ENCODE results near the gene CDKN2B-AS1. TPM values are rescaled to one million over a fixed set of nuclear protein-coding genes. Genes with fewer than 3 reads are reported as not detected.

The CDKN2B-AS1 gene
- polyA plus RNA-seq, 4 donors: 0.08 to 0.11 TPM; not detected in 2

DNA sequence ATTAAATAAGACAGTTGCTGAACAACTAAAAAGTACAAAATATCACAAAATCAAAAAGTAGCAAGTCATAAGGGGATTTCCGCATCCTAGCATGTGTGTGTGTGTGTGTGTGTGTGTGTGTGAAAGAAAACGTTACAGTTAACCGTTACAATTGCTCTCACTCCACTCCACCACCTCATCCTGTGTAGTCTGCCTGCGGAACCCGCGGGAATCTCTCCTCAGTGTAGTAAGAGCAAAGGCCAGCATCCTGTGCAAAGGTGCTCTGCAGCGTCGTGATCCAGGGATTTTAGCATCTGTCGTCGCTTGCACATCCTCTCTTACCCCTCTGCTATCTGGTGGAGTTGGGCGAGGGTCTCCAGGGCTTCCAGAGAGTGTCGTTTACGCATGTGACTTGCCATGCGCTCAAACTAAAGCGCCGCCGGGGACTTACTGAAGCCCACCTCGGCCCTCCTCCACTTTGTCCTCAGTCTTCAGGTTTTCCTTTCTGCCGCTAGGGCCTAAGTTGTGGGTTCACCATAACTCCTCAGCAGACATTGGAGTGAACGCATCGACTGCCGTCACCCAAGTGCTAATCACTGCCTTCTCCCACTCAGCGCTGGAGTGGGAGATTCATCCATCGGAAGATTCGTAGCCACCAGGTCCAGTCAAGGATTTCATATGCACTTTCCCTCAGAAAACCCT, 10.6 kb downstream of the CDKN2B-AS1 start:
- DNase-seq (ENCODE audit: low read depth in 4 of 4, low spot score in 3 of 4): no peak

DNA sequence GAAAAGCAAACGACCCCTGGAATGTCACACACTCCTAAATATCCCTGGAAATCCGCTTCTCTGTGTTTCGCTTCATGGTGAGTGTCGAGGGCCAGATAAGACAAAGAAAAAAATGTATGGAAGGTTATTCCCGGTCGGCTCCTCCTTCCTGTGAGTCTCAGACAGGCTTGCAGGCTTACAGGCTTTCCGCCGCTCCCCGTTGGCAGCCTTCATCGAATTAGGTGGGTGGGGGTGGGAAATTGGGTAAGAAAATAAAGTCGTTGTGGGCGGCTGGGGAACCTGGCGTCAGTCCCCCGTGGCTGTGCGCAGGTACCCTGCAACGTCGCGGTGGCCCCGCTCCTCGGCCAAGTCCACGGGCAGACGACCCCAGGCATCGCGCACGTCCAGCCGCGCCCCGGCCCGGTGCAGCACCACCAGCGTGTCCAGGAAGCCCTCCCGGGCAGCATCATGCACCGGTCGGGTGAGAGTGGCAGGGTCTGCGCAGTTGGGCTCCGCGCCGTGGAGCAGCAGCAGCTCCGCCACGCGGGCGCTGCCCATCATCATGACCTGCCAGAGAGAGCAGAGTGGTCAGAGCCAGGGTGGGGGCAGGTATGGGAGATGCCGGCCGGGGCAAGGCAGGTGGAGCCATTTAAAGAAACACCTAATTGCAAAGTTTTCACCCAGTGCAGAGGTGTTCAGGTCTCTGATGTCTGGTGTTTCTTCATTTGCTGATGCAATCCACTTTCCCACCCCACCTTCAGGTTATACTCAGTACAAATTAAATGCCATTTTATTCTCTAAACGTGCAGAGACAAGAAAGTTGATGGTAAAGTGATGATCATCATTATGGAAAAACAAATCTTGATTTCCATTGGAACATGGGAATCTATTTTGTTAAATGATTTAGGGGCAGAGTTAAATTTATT, 11.4 kb downstream of the CDKN2B-AS1 start:
- no peak for DNase-seq (ENCODE audit: low read depth in 4 of 4, low spot score in 3 of 4)

DNA sequence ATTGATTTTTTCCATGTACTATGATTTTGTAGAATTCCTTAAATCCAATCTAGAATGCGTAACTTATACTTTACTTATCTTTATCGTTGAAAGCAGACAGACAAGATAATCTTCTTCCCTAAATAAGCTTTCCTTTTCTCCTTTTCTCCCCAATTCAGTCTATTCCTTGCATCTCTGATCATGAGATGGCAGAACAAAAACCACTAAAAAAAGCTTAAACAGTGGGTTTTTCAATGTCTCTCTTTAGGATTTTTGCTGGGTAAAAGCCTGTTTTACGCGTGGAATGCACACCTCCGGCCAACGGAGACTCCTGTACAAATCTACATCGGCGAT, 13.8 kb downstream of the CDKN2B-AS1 start:
- no peak for DNase-seq (ENCODE audit: low read depth in 4 of 4, low spot score in 3 of 4)

DNA sequence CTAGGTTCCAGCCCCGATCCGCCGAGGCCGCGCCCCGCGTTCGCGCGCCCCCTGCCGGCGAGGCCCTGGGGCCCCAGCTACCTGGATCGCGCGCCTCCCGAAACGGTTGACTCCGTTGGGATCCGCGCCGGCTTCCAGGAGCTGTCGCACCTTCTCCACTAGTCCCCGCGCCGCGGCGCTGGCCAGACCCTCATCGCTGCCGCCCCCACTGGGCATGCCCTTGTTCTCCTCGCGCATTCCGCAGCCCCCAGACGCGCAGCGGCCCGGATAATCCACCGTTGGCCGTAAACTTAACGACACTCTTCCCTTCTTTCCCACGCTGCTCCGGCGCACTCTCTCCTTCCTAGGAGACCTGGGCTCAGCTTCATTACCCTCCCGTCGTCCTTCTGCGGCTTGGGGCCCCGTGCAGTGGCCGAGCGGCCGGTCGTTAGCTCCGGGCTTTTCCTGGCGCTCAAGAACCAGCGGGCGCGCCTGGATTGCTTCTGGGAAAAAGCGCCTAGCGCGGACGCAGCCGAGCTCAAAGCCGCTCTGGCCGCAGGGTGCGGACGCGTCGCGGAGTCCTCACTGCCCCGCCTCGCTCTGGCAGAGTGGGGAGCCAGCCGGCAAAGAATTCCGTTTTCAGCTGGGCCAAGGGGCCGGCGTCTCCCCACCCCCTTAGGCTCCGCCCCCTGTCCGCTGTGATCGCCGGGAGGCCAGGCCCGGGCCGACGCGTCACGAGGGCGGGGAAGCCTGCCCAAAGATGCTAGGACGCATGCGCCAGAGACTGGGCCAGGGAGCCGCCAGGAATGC, 14.3 kb downstream of the CDKN2B-AS1 start, which contains the start of gene CDKN2B:
Gene CDKN2B, minus strand, starts transcription at position 589 of the 789 bp plus-strand sequence. Its CDS starts 352 bp downstream, at position 237.
- DNase-seq (ENCODE audit: low read depth in 4 of 4, low spot score in 3 of 4): peak; percentile 64 to 78 (median 71)

DNA sequence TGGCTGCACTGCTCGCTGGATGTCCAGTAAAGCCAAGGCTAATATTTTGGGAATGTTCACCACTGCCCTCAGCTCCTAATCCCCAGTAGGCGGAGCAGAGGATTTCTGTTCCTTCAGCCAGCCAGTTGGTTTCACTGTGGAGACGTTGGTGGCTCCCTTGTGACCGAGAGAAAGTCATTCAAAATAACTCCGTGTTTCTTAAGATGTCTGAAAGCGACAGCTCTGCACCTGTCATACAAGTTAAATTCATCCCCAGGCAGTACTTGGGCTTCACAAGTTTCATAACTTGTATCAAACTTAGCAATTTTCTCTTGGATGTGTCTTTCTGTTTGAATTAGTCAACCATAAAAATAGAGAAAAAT, 14.9 kb downstream of the CDKN2B-AS1 start:
- no peak for DNase-seq (ENCODE audit: low read depth in 4 of 4, low spot score in 3 of 4)

DNA sequence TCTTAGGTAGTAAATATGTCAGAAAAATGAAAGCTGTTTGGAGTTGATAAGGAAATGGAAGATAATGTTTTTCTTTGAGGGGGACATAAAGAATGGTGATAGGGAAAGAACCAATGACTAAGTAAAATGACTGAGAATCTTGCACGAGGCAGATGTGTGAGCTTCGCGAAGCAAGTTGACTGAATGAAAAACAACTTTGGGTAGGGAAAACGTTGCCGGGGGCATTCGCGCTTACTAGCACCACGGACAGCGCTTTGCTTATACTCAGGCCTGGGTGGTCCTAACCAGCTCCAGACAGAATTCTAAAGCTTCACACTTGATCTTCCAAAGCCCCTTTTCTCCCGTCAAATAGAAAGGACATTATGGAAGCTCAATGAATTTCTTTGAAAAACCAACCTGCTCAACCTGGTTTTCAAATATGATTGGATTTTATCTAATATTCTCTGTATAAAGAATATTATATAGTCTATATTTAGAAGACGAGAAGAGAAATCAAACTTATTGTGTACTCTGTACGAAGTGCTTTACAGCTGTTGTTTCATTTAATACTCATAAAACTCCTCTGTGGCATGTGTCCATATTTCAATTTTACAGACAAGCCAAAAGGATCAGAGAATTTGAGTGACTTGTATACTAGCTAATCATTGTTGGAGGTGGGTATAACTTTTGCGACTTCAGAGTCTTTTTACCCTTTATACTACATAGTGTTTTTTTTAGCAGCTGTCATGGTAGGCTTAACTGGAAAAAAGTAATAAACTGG, 16.5 kb downstream of the CDKN2B-AS1 start:
- DNase-seq (ENCODE audit: low read depth in 4 of 4, low spot score in 3 of 4): peak in 1 of 4 donors; percentile 51

DNA sequence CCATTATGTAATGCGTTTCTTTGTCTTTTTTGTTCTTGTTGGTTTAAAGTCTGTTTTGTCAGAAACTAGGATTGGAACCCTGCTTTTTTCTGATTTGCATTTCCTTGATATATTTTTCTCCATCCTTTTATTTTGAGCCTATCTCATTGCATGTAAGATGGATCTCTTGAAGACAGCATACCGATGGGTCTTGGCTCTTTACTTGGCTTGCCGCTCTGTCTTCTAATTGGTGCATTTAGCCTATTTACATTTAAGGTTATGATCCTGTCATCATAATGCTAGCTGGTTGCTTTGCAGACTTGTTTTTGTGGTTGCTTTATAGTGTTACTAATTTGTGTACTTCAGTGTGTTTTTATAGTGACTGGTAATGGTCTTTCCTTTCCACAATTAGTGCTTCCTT, 27.8 kb downstream of the CDKN2B-AS1 start:
- DNase-seq (ENCODE audit: low read depth in 4 of 4, low spot score in 3 of 4): no peak

DNA sequence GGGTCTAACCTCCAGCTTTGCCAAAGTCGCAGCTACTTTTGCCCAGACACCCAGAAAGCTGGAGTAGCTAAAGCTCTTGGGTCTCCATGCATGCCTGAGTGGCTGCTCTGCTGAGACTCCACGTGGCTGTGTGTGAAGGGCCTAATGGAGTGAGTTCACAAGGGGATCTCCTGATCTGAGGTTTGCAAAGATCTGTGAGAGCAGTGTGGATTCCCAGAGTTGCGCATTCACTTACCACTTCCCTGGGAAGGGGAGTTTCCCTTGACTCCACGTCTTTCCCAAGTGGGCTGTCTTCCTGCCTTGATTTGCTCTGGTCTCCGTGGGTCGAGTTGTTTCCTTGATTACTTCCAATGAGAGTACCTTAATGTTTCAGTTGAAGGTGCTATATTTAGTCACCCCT, 32.1 kb downstream of the CDKN2B-AS1 start:
- no peak for DNase-seq (ENCODE audit: low read depth in 4 of 4, low spot score in 3 of 4)

DNA sequence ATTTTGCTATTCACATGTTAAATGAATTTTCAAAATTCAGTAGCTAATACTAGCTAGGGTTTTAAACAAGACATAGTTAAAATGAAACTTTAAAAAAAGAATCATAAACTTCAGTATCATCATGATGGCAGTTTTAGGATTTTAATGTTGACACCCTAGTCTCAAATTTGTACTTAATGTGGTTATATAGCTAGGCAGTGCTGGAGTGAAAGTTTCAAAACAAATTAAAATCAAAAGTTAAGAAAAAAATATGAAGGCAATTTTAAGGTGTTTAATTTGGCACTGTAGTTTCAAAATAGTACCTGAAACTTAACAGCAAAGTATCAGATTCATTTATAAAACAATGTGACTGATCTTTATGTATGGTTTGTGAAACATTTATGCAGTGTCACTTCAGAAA, 33.8 kb downstream of the CDKN2B-AS1 start:
- no peak for DNase-seq (ENCODE audit: low read depth in 4 of 4, low spot score in 3 of 4)

DNA sequence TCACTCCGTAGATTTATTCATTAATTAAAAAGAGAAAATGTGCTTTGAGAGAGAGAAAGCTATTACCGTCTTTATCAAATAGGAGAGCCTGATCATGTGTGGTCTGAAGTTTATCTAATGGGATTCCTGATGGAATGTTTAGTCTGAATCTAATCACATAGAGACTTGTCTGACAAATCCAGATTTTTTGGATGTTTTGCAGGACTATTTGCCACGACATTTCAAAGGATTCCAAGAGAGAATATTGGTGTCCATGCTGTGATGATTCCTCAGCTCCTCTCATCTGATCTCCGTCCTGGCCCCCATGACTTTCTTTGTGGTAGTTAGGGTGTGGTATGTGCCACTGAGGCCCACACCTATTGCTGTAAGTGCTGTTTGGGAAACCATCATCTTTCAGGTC, 34.6 kb downstream of the CDKN2B-AS1 start:
- no peak for DNase-seq (ENCODE audit: low read depth in 4 of 4, low spot score in 3 of 4)

DNA sequence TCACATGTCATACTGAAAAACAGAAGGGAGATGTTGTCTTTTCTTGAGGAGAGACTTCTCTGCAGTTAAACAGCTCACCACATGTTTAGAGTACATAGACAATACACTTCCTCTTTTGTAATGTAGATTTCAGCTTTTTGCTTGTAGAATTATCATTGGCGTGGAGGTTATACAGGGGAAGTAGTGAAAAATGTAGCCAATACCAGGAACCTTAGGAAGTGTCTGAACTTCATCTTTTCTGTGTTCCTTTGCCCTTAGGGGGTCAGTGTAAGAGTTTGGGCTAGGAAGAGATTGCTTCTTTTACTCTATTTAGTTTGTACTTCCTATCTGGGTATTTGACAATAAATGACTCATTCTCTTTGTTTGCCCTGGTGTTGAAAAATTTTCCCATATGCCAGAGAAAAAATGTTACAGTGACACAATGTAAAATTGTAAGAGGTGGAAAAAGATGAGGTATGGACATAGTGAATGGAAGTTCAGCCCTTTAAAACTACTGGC, 35.6 kb downstream of the CDKN2B-AS1 start:
- no peak for DNase-seq (ENCODE audit: low read depth in 4 of 4, low spot score in 3 of 4)

DNA sequence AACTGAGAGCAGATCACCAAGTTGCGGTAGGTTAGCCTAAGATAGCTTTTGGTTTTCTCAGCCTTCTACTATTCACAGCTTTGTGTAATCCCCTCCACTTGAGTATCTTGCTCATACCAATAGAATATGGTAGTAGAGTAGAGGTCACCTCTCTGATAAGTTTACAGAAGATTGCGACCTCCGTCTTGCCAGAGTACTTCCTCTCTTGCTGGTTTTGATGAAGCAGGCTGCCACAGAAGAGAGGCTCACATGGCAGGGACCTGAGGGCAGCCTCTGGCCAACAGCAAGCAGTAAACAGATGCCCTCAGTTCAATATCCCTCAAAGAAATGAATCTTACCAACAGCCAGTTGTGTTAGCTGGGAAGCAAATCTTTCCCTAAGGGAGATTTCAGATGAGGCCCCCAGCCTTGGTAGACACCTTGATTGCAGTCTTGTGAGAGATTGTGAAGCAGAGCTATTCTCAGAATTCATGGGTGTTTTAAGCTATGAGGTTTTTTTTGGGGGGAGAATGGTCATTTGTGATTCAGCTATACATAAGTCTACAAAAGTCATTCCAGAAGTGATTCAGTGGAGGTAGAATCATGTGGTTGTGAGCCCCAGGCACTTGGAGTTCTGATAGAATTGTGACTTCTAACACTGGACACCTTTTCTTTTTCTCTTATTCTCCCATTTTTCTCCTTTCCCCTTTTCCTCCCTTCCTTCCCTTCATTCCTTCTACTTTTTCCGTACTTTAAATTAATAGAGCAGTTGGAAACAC, 37.2 kb downstream of the CDKN2B-AS1 start:
- no peak for DNase-seq (ENCODE audit: low read depth in 4 of 4, low spot score in 3 of 4)

DNA sequence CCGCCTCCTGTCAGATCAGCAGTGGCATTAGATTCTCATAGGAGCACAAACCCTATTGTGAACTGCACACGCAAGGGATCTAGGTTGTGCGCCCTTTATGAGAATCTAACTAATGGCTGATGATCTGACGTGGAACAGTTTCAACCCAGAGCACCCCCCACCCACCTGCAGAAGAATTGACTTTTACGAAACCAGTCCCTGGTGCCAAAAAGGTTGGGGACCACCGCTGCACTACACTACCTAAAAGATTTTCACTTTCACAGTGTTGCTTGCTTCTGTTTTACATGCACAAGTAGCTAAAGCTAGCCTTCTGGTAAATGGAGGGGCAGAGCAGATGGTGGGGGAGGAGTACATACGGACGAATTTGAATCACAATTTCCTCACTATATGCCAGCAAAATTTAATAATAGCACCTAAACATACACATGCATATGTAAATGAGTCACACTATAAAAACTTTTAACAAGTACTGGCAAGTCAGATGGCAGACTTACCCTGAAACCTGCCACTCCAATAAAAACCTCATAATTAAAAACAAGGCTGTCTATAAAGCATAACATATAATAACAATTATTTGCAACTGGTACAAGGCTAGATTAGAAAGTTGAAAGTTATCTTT, 38.5 kb downstream of the CDKN2B-AS1 start:
- DNase-seq (ENCODE audit: low read depth in 4 of 4, low spot score in 3 of 4): no peak

DNA sequence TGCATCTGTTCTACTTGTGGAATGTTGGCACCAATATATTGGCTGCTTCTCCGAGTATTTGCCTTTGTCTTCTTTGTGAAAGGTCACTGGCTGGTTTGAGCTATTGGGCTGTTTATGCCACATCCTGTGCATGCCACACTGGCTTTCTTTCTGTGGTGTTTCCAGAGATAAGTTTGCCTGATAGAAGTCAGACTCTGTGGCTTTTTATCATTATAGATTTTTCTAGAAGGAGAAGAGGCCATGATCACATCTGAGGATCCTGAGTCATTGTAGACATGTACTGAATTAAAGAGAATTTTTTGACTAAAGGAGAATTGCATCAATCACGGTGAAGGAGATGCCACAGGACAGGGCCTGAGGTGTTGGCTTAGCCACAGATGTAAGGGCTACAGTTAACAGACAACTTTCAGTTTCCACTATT, 41.0 kb downstream of the CDKN2B-AS1 start:
- DNase-seq (ENCODE audit: low read depth in 4 of 4, low spot score in 3 of 4): no peak

DNA sequence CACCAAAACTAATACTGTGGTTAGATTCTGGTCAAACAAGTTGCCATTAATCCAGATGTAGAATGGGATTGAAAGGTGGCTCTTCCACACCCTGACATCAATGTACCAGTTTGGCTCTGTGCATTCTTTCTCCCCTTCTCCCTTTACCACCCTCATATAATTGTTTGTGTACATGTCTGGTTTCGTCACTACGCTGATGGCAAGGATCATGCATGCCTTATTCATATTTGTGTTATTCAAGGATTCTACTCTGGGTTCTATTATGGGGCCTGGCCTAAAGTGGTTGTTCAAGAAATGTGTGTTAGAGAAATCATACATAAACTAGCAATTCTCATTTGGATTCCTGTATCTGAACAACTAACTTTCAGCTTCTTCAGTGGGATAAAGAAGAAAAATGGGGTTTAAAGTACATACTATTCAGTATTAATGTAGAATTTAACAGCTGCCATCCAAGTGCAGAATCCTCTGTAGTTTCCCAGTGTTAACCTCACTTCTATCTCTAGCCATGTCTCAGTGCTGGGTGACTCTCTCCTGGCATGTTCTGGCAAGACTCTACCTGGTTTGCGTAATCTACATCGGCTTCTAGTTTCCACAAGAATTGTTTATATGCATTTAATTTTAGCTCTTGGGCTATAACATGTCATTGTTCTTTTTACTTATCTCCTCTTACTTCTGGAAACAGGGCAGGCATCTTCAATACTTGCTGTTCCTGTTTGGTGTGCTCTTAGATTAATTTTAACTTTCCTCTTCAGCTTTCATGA, 42.5 kb downstream of the CDKN2B-AS1 start:
- DNase-seq (ENCODE audit: low read depth in 4 of 4, low spot score in 3 of 4): no peak

DNA sequence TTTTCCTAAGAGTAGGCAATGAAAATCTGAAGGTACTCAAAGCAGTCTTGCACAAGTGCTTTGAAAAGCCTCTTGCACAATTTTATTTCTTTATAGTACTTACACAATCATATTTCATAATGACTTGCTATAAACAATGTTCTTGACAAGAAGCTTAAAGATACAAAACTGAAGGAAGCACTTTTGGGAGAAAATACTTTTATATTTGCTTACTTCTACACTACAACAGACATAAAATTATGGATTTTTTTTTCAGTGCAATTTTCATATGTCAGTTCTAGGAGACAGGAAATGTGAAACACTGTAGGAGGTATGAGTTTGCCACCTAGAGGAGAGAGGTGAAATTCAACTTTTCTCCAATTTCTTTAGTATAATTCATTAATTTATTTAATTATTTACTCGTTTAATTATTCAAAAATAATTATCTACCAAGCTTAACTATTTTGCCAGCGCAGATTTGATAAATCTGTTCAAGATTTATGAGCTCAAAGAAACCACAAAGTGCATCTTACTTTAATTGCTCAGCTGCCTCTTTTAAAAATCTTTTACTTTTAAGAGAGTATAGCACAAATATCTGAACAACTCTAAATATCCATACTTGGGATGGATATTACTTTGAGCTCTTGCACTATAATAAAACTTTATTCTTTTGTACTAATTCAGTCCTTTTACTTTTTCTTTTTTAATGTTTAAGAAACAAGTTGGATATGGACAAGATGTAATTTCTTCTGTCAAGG, 43.5 kb downstream of the CDKN2B-AS1 start:
- DNase-seq (ENCODE audit: low read depth in 4 of 4, low spot score in 3 of 4): no peak

DNA sequence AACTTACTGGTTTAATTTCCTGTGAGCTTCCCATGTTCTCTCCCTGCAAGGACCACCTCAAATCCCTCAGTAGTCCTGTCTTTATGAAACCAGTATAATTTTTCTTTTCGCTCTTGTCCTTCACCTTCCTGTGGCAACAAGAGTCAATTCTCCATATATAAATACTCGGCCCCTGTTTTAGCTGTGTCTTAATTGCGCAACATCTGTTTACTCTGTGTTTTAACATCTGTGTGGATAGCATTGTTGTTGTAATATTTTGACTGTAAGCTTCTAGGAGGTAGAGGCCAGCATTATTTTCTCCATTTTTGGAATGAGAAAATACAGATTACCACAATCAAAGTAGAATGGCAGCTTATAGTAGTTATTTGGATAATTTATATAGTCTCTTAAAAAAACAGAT, 44.7 kb downstream of the CDKN2B-AS1 start:
- no peak for DNase-seq (ENCODE audit: low read depth in 4 of 4, low spot score in 3 of 4)

DNA sequence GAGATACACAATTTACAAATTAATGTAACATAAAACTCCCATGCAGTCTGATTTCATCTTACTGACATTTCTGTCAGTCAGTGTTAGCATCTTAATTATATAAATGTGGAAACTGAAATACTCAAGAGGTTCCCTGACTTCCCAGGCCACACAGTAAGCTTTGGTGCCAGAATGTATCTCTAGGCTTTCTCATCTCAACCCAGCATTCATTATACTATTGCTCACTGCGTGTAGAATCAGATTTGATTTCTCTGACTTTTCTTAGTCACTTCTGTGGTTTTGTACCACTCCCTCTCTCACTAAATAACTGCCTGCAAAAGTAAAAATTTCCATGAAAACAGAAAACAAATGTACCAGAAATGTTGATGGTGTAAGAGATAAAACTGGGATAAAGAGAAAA, 46.2 kb downstream of the CDKN2B-AS1 start:
- no peak for DNase-seq (ENCODE audit: low read depth in 4 of 4, low spot score in 3 of 4)
